IMR-90 (cell line): ENCODE results near the gene PRR12. TPM values are rescaled to one million over a fixed set of nuclear protein-coding genes. Genes with fewer than 3 reads are reported as not detected.

ENCODE experiments used
- ATAC-seq: fragments of 200-7000 bp; cut with Tn5 transposase; 2 replicates; pipeline ENCODE4 v1.9.1; 2020; ENCODE audit warnings: low read depth, mild to moderate bottlenecking, moderate library complexity
- BruUV-seq: library from RNA; stranded (reverse); fragments of 400-500 nt; replicated peaks from 2 replicates; lab custom pipeline; 2021; lab: Mats Ljungman, UMichigan
- CTCF ChIA-PET: fragments of 300-600 bp; formaldehyde crosslinking; extraction: SDS; loops from one replicate; lab custom pipeline; 2021; ENCODE audit warnings: antibody characterized with exemption; lab: Yijun Ruan, JAX
- POLR2A ChIA-PET: fragments of 300-600 bp; sonication (Branson Sonifier 250); formaldehyde crosslinking; loops from one replicate; lab custom pipeline; 2022; ENCODE audit warnings: antibody characterized with exemption; ENCODE audit not compliant: unreplicated experiment; lab: Charles Lee
- DNase-seq: peaks from one replicate; pipeline ENCODE4 v3.0.0; 2013
- H2AFZ ChIP-seq: replicated peaks from 2 replicates; pipeline ENCODE3; 2013; ENCODE audit warnings: low read length, mild to moderate bottlenecking; ENCODE audit not compliant: poor library complexity
- H2AK5ac ChIP-seq: 2 replicates; pipeline ENCODE4 v1.6.1; 2013; ENCODE audit warnings: low read depth, low read length, inconsistent platforms
- H2AK9ac ChIP-seq: replicated peaks from 2 replicates; pipeline ENCODE3; 2013; ENCODE audit warnings: mild to moderate bottlenecking, low read depth, low read length, moderate library complexity; ENCODE audit not compliant: poor library complexity
- H2BK120ac ChIP-seq: 2 replicates; pipeline ENCODE4 v1.6.1; 2013; ENCODE audit warnings: low read depth, low read length, inconsistent platforms
- H2BK15ac ChIP-seq: 3 replicates; pipeline ENCODE4 v1.6.1; 2013; ENCODE audit warnings: low read depth, low read length, inconsistent platforms
- H2BK20ac ChIP-seq: 2 replicates; pipeline ENCODE4 v1.6.1; 2013; ENCODE audit warnings: low read depth, mild to moderate bottlenecking, inconsistent platforms, low read length, moderate library complexity
- H2BK5ac ChIP-seq: 2 replicates; pipeline ENCODE4 v1.6.1; 2013; ENCODE audit warnings: mild to moderate bottlenecking, low read depth, low read length, inconsistent platforms; ENCODE audit not compliant: poor library complexity, severe bottlenecking
- H3K14ac ChIP-seq: replicated peaks from 2 replicates; pipeline ENCODE4 v1.6.1; 2013; ENCODE audit warnings: low read depth, low read length, inconsistent platforms
- H3K18ac ChIP-seq: 2 replicates; pipeline ENCODE4 v1.6.1; 2013; ENCODE audit warnings: low read depth, low read length, control low read depth
- H3K23ac ChIP-seq: 2 replicates; pipeline ENCODE4 v1.6.1; 2013; ENCODE audit warnings: low read depth, low read length, inconsistent platforms
- H3K27ac ChIP-seq: 2 replicates; pipeline ENCODE4 v1.5.1; 2013; ENCODE audit warnings: mild to moderate bottlenecking, control low read depth, low read length; ENCODE audit not compliant: insufficient read depth
- H3K27me3 ChIP-seq: 2 replicates; pipeline ENCODE4 v1.6.1; 2013; ENCODE audit warnings: low read length; ENCODE audit not compliant: control insufficient read depth, insufficient read depth
- H3K36me3 ChIP-seq: 2 replicates; pipeline ENCODE4 v1.6.1; 2013; ENCODE audit warnings: low read length, mixed read lengths; ENCODE audit not compliant: control insufficient read depth, insufficient read depth
- H3K4ac ChIP-seq: 2 replicates; pipeline ENCODE4 v1.6.1; 2013; ENCODE audit warnings: low read depth, low read length, inconsistent platforms
- H3K4me1 ChIP-seq: 2 replicates; pipeline ENCODE4 v1.6.1; 2013; ENCODE audit warnings: low read length, mixed read lengths; ENCODE audit not compliant: control insufficient read depth, insufficient read depth
- H3K4me2 ChIP-seq: 2 replicates; pipeline ENCODE4 v1.6.1; 2013; ENCODE audit warnings: low read depth, mild to moderate bottlenecking, control low read depth, low read length, moderate library complexity
- H3K4me3 ChIP-seq: 2 replicates; pipeline ENCODE4 v1.5.1; 2013; ENCODE audit warnings: low read depth, mild to moderate bottlenecking, control low read depth, low read length, moderate library complexity; ENCODE audit not compliant: insufficient read depth
- H3K56ac ChIP-seq: 2 replicates; pipeline ENCODE4 v1.6.1; 2013; ENCODE audit warnings: low read length, inconsistent platforms; ENCODE audit not compliant: insufficient read depth; ENCODE audit errors: extremely low read depth
- H3K79me1 ChIP-seq, 2 experiments: 2 replicates each; pipeline ENCODE4 v1.6.1; 2013; ENCODE audit warnings: low read length in 2 of 2, inconsistent platforms in 1 of 2, low read depth in 1 of 2
- H3K9ac ChIP-seq: 2 replicates; pipeline ENCODE4 v1.6.1; 2013; ENCODE audit warnings: low read depth, low read length, control low read depth
- H3K9me1 ChIP-seq: 2 replicates; pipeline ENCODE4 v1.6.1; 2013; ENCODE audit warnings: low read length, inconsistent platforms; ENCODE audit not compliant: insufficient read depth
- H3K9me3 ChIP-seq: 2 replicates; pipeline ENCODE4 v1.6.1; 2013; ENCODE audit warnings: low read length; ENCODE audit not compliant: control insufficient read depth, insufficient read depth
- H4K20me1 ChIP-seq: 2 replicates; pipeline ENCODE4 v1.6.1; 2013; ENCODE audit warnings: low read length, inconsistent platforms; ENCODE audit not compliant: insufficient read depth
- H4K5ac ChIP-seq: 2 replicates; pipeline ENCODE4 v1.6.1; 2013; ENCODE audit warnings: mild to moderate bottlenecking, low read depth, low read length, control low read depth
- H4K8ac ChIP-seq, 2 experiments: 2 replicates each; pipeline ENCODE4 v1.6.1; 2013; ENCODE audit warnings: low read depth in 2 of 2, low read length in 2 of 2, control low read depth in 1 of 2, inconsistent platforms in 1 of 2
- H4K91ac ChIP-seq: 2 replicates; pipeline ENCODE4 v1.6.1; 2013; ENCODE audit warnings: low read depth, low read length, inconsistent platforms; ENCODE audit not compliant: insufficient read depth
- CEBPB ChIP-seq: IDR thresholded peaks from 2 replicates; pipeline ENCODE4 v1.6.1; 2012; ENCODE audit warnings: low read depth, low read length, improper control_type of control experiment
- MXI1 ChIP-seq: IDR thresholded peaks from 2 replicates; pipeline ENCODE4 v1.6.1; 2012; ENCODE audit warnings: low read depth, mild to moderate bottlenecking, low read length, moderate library complexity, borderline replicate concordance
- POLR2A ChIP-seq: IDR thresholded peaks from 2 replicates; pipeline ENCODE4 v1.6.1; 2012; ENCODE audit warnings: mild to moderate bottlenecking, low read depth, low read length
- WGBS, 2 experiments: methylation state at CpG; one replicate each; pipeline versions ENCODE4 v1.1.5 to v1.1.7; 2013; ENCODE audit warnings: missing lambda C conversion rate in 2 of 2; ENCODE audit not compliant: insufficient read length in 1 of 2; ENCODE audit errors: extremely low coverage in 2 of 2; 5-methylcytosine and 5-hydroxymethylcytosine counted together
- dilution Hi-C: fragments of 300-500 bp; cut with HindIII; formaldehyde crosslinking; loops from one replicate; pipeline ENCODE4 v1.14.3; 2018; ENCODE audit warnings: low sequenced_read_pairs; ENCODE audit not compliant: unreplicated experiment
- in situ Hi-C: fragments of 300-500 bp; cut with MboI; formaldehyde crosslinking; loops from 3 replicates; pipeline ENCODE4 v1.14.3; 2019; ENCODE audit warnings: low sequenced_read_pairs, inconsistent platforms, mixed read lengths
- intact Hi-C: fragments of 100-400 bp; cut with micrococcal nuclease; formaldehyde crosslinking; loops from 2 replicates; pipeline ENCODE4 v1.10.0; 2022
- polyA plus RNA-seq, 3 experiments: library from polyadenylated mRNA; depleted of rRNA; stranded (reverse); fragments of >200 nt; gene quantifications; 2 replicates each; pipeline ENCODE4 v1.2.3, GENCODE V29; 2012; ENCODE audit warnings: low replicate concordance in 1 of 3
- total RNA-seq: library from RNA; depleted of rRNA; stranded (reverse); fragments of >200 nt; gene quantifications from 2 replicates; pipeline ENCODE4 v1.2.3, GENCODE V29; 2012

The PRR12 gene
- total and polyA plus RNA-seq, 2 of the 4 experiments (the other 2 are of a cell fraction) = 0.36 to 4.1 TPM

GRCh38 chr19:49609499-49610092, 18.6 kb downstream of the PRR12 start:
- H4K91ac ChIP-seq = no peak overlapping the region
- TF ChIP-seq CEBPB (no peak), POLR2A (no peak), MXI1 (no peak)
- no peak overlapping the region for H2BK15ac ChIP-seq
- no peak overlapping the region for H2AK9ac ChIP-seq
- BruUV-seq = no TSS peak
- peak overlapping the region; percentile 58 for H2AFZ ChIP-seq
- in situ Hi-C loops (no loop called here), intact Hi-C loops (no loop called here), dilution Hi-C loops (no loop called here)
- no peak overlapping the region for H2BK120ac ChIP-seq
- H3K9ac ChIP-seq = no peak overlapping the region
- no peak overlapping the region for H3K56ac ChIP-seq
- H3K4me1 ChIP-seq = peaks cover 14% of the 10 kb centered on the region
- no peak overlapping the region for H3K23ac ChIP-seq
- no peak overlapping the region for H3K4me3 ChIP-seq
- H4K20me1 ChIP-seq = peaks cover 47% of the 10 kb centered on the region
- H3K18ac ChIP-seq = no peak overlapping the region
- no peak overlapping the region for H4K8ac ChIP-seq
- H3K9me3 ChIP-seq = no peaks in the 10 kb centered on the region
- H3K9me1 ChIP-seq = peaks cover 7% of the 10 kb centered on the region
- DNase-seq = no peak
- no peaks in the 10 kb centered on the region for H3K27me3 ChIP-seq
- H3K4ac ChIP-seq = no peak overlapping the region
- POLR2A ChIA-PET = no interaction called here
- peaks cover 37% of the 10 kb centered on the region for H3K36me3 ChIP-seq
- H3K27ac ChIP-seq = no peak overlapping the region
- H4K5ac ChIP-seq = no peak overlapping the region
- no peak overlapping the region for H2AK5ac ChIP-seq
- ATAC-seq = no peak
- H2BK5ac ChIP-seq = no peak overlapping the region
- no peak overlapping the region for H3K14ac ChIP-seq
- peaks cover 22 to 73% of the 10 kb centered on the region in 2 experiments for H3K79me1 ChIP-seq
- no peak overlapping the region for H2BK20ac ChIP-seq
- 100% methylated on average over 2 of the region's 12 CpGs; no CpG with 5 or more reads in 1 of the 2 experiments for WGBS, 2 experiments
- H3K4me2 ChIP-seq = no peak overlapping the region
- CTCF ChIA-PET = no interaction called here
